A549 treated with AZD2906 at 1 μM for 4 hours (cell line): ENCODE measurements around the gene SOX6. TPM values are rescaled to one million over a fixed set of nuclear protein-coding genes. Genes with fewer than 3 reads are reported as not detected.

Experiments used
- total RNA-seq: library from RNA; stranded (reverse); fragments of 200-300 nt; extraction: Qiagen RNA extraction; gene quantifications from 5 replicates; pipeline ENCODE4 v1.2.3, GENCODE V29; 2022

The SOX6 gene
- total RNA-seq, result 0.01 to 0.15 TPM (median 0.07 TPM) in 5 replicates

DNA sequence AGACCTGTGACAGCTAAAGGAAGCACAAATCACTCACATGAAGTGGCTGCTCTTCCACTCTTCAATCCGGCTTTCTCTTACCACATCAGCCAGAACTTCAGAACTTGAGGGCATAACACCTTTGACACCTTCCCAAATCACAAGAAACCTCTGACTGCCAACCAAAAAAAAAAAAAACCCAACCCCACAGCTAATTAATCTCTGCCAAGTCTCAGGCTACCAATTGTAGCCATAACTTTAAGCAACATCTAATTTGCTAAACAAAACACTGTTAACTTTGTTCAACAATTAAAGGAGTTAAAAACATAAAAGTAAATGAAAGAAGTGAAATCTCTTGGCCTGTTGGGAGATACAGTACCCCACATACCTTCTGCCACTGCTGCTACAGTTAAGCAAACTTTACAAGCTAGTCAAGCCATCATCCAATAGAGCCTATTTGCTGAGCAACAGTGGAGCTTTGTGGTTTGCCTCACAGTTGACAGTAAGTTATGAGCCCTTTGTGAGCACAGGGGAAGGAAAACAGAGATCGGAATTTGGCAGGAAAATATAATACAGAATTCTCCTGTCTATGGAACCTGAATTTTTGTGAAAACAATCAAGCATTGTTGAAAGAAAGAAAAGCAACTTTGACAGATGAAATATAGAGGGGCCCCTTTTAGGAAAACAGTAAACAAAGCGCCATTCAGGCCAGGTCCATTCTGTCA is at the start of gene SOX6:
Gene SOX6 (minus strand): TSS at position 490 of the 704 bp plus-strand sequence. CDS start 15,298 bp downstream, outside the sequence.

